GM23248 (cell line): ENCODE data around the gene PLAGL2.

Source experiments
- EZH2 ChIP-seq: fragments of 200-600 bp; sonication (generic); IDR thresholded peaks from 2 replicates; pipeline ENCODE4 v1.6.1; 2018; ENCODE audit warnings: antibody characterized with exemption, mild to moderate bottlenecking; ENCODE audit not compliant: insufficient read depth, poor library complexity, severe bottlenecking
- EZH2phosphoT487 ChIP-seq: fragments of 200-600 bp; sonication (generic); IDR thresholded peaks from 2 replicates; pipeline ENCODE4 v1.6.1; 2018; ENCODE audit warnings: antibody characterized with exemption, moderate library complexity, mild to moderate bottlenecking, low read depth; ENCODE audit not compliant: insufficient read depth

GRCh38 chr20:32189691-32190615 lies 17.6 kb downstream of the PLAGL2 start:
- TF ChIP-seq EZH2 (no peak), EZH2phosphoT487 (no peak)
